HG03565 (cell line): Measurements from ENCODE around the gene MS4A10.

ENCODE experiments used
- ATAC-seq: cut with Tn5 transposase; IDR thresholded peaks from one replicate; pipeline ENCODE4 v1.9.1; 2021; ENCODE audit warnings: mild to moderate bottlenecking, moderate library complexity; ENCODE audit not compliant: unreplicated experiment

The MS4A10 gene

DNA sequence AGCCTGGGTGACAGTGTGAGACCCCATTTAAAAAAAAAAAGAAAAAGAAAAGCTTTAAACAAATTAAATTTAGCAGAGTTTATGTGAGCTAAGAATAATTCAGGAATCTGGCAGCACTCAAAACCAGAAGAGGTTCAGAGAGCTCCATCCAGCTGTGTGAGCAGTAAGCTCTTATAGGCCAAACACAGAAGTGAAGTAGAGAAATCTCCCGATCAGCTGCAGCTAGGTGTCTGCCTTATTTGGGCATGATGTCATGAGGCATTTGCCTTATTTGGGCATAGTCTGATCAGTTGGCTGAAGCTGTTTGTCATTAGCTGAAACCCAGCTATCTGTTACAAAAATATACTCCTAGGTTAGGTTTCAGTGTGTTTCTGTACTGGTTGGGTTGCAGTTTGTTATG is 20.3 kb upstream of the MS4A10 start:
- peak; percentile 48 for ATAC-seq

DNA sequence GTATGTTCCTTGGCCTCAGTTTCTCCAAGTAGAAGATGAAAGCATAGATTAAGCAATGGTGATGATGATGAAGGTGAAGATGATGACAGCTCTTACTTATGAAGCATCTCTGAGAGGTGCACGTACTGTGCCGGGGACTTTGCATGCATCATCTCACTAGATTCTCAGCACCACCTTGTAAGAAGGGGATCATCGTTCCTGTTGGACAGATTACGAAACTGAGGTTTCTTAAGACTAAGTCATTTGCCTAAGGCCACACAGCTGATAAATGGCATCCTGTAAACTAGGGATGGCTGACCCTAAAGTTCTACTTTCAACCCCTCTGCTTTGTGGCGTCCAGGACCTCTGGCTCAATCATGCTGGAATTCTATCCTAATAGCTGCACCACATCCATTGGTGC is 19.8 kb upstream of the MS4A10 start:
- no peak for ATAC-seq

DNA sequence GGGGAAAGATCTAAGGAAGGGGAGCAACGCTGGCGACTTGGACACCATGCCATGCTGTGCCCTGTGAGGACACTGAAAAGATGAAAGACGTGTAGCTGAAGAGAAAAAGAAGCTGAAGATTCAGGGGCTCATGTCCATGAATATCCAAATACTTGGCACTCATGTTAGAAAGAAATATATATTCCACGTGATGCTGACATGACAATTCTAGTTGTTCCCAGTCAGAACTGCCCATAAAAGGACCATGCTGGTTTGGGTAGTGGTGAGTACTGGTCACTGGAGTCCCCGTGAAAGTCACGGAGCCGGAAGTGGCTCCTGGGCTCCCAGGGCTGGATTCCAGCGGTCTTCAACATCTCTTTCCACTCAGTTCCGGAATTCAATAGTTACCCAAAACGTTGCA is 18.6 kb upstream of the MS4A10 start:
- ATAC-seq: no peak

DNA sequence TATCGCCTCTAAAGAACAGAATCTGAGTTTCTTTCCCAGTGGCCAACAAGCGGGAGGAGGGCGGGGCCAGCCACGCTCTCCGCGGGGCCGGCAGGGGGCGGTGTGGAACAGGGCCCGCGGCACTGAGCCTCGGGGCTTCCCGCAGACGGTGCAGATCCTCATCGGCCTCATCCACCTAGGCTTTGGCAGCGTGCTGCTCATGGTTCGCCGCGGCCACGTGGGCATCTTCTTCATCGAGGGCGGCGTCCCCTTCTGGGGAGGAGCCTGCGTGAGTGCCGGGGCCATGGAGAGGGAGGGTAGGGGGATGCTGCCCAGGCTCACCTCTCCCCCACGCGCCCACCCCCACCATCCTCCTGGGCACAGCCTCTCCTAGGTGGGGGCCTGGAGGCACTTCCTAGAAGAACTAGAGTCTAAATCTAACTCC is 17.7 kb upstream of the MS4A10 start:
- ATAC-seq: no peak

DNA sequence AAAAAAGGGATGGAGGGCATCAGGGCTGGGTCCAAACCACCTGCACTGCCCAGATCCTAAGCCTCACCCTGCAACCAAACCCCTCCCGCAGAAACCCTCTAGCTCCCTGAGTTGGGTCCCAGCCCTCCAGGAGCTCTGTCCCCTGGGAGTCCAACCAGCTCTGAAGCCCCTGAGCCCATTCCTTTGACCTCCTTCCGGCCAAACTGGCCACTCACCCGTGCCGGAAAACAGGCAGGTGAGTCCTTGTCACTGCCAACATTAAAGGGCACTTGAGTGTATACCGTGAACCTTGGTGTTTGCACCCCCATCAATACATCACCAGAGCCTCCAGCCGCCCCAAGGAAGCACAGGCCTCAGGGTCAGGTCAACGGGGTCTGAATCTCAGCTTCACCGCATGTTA is 16.9 kb upstream of the MS4A10 start:
- no peak for ATAC-seq

DNA sequence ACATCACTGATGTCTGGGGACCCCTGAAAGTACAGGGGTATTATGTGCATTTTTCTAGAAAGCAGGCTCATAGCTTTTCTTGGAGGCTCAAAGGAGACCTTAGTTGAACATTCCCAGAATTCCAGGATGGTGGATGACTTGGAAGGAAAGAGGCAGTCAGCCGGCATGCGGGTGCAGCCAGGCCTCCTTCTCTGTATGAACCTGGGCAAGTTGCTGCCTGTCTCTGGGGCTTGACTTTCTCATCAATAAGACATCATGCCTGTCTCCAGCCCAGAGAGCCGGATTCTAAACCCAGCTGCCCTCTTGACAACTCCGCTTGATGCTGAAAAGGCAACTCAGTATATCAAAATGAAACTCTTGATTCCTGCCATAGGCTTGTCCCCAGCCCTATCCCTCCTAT is 15.9 kb upstream of the MS4A10 start:
- no peak for ATAC-seq

DNA sequence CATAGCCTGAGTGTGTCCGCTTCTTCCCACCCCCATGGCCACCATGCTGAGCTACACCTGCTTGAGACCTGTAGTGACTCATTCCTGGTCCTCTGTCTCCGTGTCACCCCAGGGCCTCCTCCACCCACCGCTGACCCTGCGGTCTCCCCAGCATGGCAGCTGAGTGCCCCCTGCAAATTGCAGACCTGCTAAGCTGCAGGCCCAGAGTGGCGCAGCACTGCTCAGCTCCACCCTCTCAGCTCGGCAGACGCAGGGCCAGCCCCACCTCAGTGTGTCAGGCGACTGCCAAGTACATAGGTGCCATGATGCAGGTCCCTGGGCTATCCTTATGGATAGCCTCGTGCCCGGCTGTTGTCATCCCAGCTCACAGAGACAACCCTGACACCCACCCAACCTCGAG is 15.3 kb upstream of the MS4A10 start:
- no peak for ATAC-seq

DNA sequence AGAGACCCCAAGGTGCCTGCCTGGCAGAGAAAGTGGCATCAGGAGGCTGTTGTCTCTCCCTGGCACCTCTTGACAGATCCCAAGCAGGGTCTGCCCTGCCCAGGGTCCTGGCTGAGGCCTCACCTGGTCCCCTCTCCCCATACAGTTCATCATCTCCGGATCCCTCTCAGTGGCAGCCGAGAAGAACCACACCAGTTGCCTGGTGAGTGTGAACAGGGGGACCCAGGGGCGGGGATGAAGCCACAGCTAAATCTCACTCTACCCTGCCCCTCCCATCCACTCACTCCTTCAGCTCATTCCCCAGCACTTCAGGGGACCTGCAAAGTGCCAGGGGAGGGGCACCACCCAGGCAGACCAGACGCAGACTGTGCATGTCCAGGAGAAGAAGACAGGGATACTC is 14.0 kb upstream of the MS4A10 start:
- ATAC-seq: no peak

DNA sequence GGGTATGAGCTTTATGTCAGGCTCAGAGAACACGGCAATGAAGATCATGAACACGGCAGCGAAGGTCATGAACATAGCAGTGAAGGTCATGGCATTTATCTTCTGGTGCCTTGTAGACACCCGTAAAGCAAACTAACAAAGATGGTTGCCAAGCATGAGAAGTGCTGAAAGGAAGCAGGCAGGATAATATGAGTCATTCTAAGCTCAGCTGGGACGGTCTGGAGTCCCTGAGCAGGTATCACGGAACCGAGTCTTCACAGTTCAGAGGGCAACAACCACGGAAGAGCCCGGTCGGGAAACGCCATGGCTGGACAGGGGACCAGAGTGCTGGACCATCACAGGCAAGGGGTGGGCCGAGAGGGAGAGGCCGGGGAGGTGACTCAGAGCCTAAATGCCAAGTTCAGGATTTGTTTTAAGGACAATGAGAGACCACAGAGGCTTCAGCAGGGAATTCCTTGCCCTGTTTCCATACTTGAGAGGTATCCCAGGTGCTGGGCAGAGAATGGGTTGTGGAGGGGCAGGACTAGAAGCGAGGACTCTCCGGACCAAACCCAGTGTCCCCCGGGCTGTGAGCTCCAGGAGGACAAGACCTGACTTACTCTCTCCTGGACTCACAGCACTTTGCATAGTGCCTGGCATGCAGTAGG is 13.1 kb upstream of the MS4A10 start:
- no peak for ATAC-seq

DNA sequence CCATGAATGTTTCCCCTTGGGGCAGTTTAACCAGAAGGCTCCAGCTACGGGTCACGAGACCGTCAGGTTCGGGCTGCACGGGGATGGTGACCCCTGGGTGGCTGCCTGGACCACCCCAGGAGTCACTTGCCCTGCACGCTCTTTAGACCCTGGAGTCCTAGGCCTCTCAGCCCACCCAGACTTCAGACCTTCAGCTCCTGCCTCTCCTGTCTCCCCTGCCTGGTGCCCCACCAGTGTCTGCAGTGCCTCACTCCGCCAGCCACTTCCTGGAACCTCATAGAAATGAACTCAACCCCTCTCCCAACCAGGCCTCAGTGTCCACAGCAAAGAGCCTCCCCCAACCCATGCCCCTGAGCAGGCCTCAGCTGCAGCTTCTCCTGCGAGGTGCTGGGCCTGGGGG is 12.5 kb upstream of the MS4A10 start:
- ATAC-seq: no peak

DNA sequence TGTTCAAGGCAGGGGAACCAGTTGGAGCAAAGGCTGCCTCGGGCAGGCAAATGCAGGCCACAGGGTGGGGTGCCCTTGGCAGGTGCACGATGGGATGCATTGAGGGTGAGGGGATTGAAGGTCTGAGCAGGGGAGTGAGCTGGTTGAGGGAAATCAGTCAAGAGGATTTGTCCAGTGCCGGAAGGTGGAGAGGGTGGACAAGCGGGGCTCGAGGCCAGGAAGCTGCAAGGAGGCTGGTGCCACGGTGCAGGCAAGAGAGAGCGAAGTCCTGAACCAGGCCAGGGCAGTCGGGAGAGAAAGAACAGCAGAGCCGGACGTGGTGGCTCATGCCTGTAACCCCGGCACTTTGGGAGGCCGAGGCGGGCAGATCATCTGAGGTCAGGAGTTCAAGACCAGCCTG is 10.4 kb upstream of the MS4A10 start:
- ATAC-seq: no peak

DNA sequence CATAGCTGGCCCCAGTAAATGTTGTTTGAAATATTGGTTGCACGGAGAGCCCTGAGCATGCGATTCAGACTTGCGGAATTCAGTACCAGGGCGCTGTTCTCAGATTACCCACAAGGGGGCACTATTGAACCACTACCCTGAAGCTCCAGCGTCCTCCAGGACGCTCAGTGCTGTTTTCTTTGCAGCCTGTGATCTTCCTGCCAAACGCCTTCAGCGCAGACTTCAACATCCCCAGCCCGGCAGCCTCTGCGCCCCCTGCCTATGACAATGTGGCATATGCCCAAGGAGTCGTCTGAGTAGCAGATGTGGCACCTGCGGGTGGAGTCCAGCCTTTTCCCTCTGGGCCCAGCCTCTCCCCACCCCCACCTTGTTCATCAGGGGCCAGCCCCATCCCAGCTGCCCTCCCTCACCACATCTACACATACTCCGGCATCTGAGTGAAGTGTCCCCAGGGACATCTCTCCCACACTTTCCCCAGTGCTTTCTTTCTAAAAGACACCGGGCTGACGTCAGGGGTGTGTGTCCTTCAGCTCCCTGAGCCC is 9.6 kb upstream of the MS4A10 start:
- peak; percentile 66 for ATAC-seq

DNA sequence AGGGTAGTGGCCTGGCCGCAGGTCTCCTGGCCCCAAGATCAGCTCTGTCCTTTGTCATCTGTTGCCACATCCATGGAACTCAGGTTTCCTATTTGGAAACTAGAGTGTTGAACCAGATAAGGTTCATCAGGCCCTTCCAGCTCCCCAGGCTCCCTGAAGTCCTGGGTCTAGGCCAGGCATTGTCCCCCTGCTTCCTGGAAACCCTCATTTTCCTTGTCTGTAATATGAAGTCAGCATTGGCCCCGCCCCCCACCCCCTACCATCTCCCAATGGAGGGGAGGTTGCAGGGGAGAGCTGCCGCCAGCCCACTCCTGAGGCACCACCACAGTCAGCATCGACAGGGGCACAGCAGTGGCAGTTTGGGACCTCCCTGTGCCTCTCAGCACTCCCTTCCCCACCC is 9.0 kb upstream of the MS4A10 start:
- no peak for ATAC-seq

DNA sequence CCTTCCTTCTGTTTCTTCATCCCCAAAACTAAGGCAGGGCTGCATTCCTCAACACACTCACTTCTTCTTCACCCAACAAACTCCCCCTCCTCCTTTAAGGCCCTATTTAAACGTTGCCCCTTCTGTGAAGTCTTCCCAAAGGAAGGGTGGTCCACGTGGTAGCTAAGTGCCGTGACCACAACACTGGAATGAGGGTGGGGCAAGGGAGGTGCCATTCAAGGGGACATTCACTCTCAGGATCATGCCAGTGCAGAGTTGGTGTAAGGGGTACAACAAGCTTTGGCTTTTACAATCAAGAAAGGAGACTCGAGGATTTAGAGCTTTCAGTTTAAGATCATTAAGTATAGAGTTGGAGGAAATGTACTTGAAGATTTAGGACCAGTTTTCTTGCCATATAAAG is 8.0 kb upstream of the MS4A10 start:
- no peak for ATAC-seq

DNA sequence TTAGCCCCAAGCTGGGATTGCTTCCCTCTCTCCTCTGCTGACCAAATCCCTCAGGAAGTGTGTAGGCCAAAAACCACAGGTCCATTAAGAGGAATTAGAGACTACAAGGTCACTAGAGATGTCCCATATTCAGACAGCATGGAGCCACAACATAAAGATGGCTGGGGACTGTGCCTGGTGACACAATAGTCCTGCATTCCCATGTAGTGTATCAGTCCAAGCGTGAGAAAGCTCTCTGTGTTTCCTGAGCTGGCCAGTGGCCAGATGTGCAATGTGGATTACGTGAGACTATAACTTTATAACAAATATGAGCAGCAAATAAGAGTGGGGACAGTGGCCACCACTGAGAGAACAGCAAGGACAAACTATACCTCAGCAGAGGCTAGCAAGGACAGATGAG is 7.6 kb upstream of the MS4A10 start:
- ATAC-seq: no peak

DNA sequence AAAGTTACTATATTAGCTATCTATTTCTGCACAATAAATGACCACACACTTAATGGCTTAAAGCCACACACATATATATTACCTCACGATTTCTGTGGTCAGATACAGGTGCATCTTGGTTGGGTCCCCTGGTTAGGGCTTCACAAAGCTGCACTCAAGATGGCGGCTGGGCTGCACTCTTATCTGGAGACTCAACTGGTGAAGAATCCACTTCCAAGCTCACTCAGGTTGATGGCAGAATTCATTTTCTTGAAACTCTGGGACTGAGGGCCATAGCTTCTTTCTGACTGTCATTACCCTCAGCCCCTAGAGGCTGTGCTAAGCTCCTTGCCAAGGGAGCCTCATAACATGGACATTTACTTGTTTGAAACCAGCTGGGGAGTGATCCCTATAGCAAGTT is 5.1 kb upstream of the MS4A10 start:
- ATAC-seq: no peak

DNA sequence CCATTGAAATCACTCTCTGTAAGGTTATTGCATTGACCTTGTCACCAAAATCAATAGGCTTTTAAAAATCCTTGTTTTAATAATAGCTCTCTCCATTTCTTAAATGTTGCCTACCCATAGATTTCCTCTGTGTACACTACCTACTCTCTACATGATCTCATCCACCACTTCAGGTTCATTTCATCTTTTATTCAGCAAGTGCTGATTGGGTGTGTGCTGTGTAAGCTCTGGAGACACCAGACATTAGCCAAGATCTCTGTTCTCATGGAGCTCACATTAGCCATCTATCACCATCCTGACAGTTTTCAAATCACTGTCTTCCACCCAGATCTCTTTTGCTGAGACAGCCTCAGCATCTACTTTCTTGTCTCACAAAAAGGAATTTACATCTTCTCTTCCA is 4.4 kb upstream of the MS4A10 start:
- ATAC-seq: no peak

DNA sequence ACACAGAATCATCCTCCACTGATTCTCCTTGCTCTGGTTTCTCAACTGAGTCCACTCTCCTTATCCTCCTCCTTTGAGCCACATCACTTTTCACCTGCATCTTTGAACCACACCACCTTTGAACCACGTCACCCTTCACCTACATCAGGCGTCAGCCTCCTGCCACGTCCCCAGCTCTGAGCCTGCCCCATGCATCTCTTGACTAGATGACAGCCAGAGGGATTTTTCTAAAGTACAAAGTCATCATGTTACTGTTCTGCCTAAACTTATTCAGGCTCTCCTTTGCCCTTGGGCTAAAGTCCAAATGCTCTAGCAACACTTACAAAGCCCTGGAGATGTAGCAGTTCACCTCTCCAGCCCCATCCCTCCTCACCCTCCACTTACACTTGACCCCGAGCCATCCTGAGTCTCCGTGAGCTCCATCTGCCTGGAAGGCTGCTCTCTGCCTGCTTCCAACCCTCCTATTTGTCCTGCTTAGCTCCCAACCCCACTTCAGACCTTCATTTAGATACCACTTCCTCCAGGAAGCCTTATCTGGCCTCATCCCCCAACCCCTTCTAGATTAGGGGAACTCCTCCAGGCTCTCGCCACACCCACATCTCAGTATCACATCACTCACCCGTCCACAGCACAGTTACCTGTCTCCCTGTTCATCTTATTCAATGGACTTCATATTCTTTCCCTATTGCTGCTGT is 3.7 kb upstream of the MS4A10 start:
- no peak for ATAC-seq

DNA sequence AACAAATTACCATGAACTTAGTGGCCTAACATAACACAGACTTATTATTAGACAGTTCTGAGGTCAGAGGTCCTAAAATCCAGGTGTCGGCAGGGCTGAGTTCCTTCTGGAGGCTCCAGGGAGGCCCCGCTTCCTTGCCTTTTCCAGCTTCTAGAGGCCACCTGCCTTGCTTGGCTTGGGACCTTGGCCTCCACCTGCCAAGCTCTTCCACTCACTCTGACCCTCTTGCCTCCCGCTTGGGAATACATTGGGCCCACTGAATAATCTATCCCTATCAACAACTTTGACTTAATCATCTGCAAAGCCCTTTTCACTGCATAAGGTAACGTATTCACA is 3.2 kb upstream of the MS4A10 start:
- no peak for ATAC-seq

DNA sequence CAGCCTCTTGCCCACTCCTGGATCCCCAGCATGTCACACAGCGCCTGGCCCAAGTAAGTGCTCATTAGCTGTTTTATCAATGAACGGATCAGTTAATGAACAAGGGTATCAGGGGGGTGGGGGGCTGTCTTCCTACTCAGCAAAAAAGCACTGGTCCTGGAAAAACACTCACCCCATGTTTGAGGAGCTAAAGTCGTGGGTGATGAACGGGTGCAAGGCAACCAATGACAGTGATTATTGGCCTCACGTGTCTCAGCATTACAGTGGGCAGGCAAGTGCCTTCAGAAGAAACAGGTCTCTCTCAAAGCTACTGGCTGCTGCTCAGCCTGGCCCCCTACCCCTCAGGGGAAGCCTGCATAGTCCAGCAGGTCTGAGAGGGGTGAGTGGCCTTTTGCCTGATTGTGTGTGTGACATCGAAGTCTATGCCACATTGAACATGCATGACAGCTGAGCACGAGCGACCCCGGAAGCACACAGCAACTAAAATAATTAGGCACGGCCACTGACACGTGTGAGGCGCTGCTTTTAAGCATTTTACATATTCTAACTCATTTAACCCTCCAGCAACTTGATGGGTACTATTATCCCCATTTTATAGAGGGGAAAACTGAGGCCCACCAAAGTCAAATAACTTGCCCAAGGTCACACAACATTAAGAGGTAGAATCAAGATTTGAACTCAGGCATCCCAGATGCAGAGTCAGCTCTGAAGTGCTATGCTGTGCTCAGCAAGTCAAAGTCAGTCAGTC is 2.6 kb upstream of the MS4A10 start:
- ATAC-seq: no peak

DNA sequence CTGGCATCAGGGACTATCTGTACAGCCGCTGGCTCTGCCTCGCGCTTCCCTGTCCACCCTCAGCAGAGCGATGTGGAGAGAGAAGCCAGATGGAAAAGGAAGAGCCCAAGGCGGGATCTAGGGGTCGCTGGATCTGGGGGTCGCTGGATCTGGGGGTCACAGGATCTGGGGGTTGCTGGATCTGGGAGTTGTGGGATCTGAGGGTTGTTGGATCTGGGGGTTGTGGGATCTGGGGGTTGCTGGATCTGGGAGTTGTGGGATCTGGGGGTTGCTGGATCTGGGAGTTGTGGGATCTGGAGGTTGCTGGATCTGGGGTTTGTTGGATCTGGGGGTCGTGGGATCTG is 2.0 kb upstream of the MS4A10 start:
- no peak for ATAC-seq

DNA sequence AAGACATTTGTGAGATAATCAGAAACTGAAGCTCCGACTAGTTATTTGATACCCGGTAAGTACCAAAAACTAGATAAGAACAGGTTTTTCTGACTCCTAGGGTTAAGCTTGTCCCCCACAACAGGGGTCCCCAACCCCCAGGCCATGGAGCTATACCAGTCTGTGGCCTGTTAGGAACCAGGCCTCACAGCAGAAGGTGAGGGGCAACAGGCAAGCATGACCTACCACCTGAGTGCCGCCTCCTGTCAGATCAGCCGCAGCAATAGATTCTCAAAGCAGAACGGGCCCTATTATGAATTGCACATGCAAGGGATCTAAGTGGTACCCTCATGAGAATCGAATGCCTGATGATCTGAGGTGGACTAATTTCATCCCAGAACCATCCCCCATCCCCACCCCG is 1.2 kb upstream of the MS4A10 start:
- no peak for ATAC-seq
